NCI-H69 (cell line): Measurements from ENCODE around the gene TMEM168.

Experiments
- DNase-seq: peaks from one replicate; lab custom pipeline; 2025; lab: John Stamatoyannopoulos, UW

The TMEM168 gene

GRCh38 chr7:112714917-112715316 lies 75.3 kb downstream of the TMEM168 start:
- DNase-seq: no peak
